ENCODE measurements around the gene HMCN2.

- TF ChIP-seq POLR2A (IDR thresholded peaks at IDR 0.05): no peak
- TF ChIP-seq CTCF (IDR thresholded peaks at IDR 0.05): no peak
- no peak for TF ChIP-seq POLR2AphosphoS5 (IDR thresholded peaks at IDR 0.05)
- TF ChIP-seq EP300 (IDR thresholded peaks at IDR 0.05): no peak
Observed at GRCh38 chr9:130348881-130349280, 83.3 kb downstream of the HMCN2 start.

Measured in upper lobe of left lung (tissue), 4 donors.